22Rv1 (cell line): ENCODE measurements around the gene NUP188.

Experiments used
- ZFX ChIP-seq: fragments of 450-650 bp; IDR thresholded peaks from 2 replicates; pipeline ENCODE4 v1.6.1; 2017; ENCODE audit warnings: antibody characterized with exemption, borderline replicate concordance
- TF ChIP-seq, protein P1 (sequence below): fragments of 450-650 bp; IDR thresholded peaks from 2 replicates; pipeline ENCODE4 v1.5.1; 2017; ENCODE audit warnings: mild to moderate bottlenecking

DNA sequence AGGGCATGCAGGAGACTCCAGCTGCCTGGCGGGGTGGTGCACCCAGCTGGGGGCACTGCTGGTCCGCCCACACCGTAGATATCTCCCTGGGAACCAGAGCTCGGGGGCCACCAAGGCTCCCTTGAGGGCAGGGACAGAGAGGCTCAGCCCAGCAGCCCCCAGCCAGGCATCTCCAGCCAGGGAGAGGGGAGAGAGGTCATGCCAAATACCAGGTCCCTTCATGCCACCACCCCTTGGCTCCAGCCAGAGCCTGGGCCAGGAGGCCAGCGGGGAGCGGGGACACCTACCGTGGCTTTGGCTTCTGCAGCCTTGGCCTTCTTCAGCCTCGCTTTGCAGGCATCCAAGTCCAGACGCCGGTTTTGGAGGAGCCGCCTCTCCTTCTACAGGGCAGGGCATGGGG is 66.6 kb downstream of the NUP188 start:
- TF ChIP-seq, protein P1, sequence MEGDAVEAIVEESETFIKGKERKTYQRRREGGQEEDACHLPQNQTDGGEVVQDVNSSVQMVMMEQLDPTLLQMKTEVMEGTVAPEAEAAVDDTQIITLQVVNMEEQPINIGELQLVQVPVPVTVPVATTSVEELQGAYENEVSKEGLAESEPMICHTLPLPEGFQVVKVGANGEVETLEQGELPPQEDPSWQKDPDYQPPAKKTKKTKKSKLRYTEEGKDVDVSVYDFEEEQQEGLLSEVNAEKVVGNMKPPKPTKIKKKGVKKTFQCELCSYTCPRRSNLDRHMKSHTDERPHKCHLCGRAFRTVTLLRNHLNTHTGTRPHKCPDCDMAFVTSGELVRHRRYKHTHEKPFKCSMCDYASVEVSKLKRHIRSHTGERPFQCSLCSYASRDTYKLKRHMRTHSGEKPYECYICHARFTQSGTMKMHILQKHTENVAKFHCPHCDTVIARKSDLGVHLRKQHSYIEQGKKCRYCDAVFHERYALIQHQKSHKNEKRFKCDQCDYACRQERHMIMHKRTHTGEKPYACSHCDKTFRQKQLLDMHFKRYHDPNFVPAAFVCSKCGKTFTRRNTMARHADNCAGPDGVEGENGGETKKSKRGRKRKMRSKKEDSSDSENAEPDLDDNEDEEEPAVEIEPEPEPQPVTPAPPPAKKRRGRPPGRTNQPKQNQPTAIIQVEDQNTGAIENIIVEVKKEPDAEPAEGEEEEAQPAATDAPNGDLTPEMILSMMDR: no peak
- TF ChIP-seq ZFX: no peak
